HG02943 (cell line): ENCODE data around the gene SLC44A4.
"Not testable (repeated sequence)": the region's sequence is repeated elsewhere in the genome, so short reads cannot be mapped to it uniquely, and the experiment has no call there.

Experiments
- ATAC-seq: cut with Tn5 transposase; IDR thresholded peaks from one replicate; pipeline ENCODE4 v1.9.1; 2021; ENCODE audit warnings: mild to moderate bottlenecking, low read depth, moderate library complexity; ENCODE audit not compliant: unreplicated experiment

Gene SLC44A4

DNA sequence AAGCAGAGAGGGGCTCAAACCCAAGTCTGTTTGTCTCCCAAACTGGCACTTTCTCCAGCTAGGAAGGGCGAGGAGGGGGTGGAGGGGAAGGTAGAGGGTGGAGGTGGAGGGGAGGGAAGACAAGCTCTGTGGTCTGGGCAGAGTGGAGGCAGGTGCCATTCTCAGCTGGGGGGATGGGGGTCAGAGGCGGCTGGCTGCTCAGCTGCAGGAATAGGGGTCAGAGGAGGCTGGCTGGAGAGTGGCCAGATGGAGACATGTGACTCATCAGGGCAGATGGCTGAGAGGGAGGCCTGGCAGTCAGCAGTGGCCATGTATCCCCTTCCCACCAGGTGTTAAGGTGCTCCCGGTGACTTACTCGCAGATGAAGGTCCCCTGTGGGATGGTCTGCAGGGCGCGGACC lies 3.5 kb upstream of the SLC44A4 start:
- ATAC-seq: no peak

DNA sequence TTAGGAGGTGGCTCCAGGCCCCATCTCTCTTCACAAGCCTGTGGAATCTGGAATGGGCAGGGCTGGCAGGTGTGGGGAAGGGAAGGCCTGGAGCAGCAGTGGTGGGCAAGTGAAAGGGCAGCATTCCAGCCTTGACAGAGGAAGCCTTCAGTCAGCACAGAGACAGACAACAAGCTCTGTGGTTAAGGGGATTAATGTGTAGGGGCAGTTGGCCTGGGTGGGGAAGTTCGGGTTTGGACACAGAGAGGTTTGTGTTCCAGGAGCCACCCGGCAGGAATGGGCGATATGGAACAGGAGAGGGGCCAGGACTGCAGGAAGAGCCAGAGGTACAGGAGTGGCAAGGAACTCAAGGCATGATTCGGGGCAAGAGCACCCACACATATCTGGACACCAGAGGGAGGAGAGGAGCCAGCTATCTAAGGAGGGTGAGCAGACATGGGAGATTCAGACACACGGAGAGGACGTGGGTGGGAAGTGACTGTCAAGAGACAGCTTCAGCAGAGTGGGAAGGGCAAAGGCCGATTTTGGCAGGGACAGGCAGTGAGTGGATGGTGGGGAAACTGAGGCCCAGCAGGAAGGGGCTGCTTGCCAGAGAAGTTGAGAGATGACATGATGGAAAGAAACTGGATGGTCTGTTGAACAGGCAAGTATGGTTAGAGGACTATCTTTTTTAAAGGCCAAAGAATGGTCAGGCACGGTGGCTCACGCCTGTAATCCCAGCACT lies 2.5 kb upstream of the SLC44A4 start:
- no peak for ATAC-seq

DNA sequence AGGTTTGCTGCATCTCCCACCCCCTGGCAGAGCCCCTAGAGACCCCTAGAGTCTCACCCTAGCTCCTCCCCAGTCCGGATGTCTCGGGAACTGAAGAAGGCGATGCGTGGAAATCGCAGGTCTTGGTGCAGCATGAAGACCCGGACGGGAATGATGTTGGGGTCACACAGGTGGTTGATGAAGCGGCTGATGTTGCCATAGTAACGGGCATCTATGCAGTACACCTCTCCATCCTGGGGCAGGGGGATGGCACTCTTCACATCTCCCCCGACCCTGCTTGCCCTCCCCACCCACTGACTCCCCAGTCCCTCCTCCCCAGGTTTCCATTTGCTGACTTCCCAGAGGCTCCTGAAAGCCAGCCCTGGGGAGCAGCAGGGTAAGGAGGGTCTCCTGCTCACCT lies 1.8 kb upstream of the SLC44A4 start:
- no peak for ATAC-seq

DNA sequence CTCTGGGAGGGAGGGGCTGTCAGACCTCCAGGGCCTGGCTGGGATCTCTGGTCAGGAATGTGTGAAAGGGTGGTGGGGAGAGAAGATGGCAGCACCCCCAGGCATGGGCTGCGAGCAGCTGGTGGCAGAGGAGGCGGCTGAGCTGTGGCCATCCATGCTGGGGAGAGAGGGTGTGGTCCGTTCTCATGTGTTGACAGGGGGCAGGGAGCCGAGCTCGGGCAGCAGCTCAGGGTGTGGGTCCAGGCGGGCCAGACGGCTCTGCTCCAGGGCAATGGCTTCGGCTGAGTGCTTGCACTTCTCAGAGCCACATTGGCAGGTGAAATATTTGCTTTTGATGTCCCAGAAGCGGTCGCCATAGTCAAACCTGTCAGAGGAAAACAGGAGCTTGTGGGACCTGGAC lies 1.1 kb upstream of the SLC44A4 start:
- no peak for ATAC-seq

DNA sequence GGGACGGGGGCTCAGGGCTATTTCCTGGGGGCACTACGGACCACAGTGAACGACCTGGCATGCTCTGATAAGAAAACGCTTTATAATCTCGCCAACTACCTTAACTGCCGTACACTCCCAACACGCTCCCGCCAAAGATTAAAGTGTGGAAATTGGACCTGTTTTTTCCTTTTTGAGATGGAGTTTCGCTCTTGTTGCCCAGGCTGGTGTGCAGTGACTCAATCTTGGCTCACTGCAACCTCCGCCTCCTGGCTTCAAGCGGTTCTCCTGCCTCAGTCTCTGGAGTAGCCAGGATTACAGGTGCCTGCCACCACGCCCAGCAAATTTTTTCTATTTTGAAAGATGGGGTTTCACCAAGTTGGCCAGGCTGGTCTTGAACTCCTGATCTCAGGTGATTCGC lies 346 bp upstream of the SLC44A4 start:
- no peak for ATAC-seq

GRCh38 chr6:31878222-31878621 lies 575 bp downstream of the SLC44A4 start:
- no peak for ATAC-seq

DNA sequence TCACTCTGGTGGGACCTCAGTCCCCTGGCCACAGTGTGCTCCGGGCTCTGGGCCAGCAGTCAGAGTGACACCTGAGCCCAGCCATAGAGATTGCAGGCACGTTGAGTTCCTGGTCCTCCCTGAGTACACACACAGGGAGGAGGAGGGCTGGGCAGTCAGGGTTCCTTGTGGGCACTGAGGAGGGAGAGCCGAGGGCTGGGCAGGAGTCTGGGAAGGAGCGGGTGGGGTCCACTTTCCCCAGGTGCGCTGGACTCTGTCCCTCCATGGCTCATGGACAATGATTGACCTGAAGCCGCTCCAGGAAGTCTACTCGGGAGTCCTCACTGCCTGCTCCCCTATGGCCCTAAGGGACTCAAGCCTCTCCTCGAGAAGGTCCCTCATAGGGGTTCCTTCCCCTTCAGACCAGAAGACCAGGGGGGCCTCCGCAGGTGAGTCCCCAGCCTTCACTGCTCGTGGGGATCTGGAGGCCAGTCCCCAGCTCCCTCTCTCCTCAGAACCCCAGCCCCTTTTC lies 1.1 kb downstream of the SLC44A4 start:
- no peak for ATAC-seq

- no peak for ATAC-seq
These were observed 1.6 kb downstream of the SLC44A4 start for GRCh38 chr6:31877125-31877650.

DNA sequence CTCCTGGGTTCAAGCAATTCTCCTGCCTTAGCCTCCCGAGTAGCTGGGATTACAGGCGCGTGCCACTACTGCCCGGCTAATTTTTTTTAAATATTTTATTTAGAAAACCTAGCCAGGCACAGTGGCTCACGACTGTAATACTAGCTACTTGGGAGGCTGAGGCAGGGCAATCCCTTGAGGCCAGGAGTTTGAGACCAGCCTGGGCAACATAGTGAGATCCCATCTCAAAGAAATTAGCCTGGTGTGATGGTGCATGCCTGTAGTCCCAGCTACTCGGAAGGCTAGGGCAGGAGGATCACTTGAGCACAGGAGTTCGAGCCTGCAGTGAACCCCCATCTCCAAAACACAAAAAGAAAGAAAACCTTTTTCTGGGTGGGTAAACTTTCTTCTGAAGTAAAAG lies 2.4 kb downstream of the SLC44A4 start:
- ATAC-seq: no peak

DNA sequence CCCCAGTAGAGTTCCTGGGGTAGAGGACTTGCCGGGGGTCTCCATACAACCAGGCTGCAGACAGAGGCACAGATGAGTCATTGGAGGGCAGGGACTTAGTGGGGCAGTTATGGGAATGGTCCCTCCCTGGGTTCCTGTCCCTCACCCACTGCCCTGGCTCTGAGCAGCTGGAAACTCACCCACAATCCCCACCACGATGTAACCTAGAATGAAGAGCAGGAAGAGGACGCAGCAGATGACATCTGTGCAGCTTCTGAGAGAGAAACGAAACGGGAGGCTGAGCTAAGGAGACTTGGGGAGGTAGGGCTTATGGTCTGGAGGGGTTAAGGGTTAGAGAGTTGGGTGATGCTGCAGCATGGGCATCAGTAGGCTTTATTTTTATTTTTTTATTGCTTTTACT lies 2.9 kb downstream of the SLC44A4 start:
- ATAC-seq: no peak

GRCh38 chr6:31874836-31875572 lies 3.8 kb downstream of the SLC44A4 start:
- no peak for ATAC-seq

DNA sequence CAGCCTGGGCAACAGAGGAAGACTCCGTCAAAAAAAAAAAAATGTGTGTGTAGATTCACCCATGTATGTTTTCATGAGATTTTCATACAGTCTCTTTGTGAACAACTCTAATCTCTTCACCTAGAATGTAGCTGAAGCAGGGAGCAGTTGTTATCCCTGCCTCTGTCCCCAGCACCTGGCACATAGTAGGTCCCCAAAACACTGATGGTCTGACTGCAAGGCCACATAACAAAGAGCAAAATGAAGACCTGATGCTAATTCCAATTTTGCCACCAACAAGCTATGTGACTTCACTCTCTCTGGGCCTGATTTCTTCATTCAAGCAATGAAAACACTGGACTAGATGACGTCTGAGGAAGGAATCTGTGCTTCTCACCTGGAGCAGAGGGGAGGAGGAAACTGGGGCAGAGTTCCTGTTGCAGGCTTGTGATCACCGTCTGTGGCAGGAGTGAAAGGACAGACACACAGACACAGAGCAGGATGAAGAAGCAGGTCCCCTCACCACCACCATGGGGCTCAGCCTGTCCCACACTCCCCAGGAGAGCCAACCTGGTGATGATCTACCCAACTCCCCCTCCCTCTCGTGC lies 4.6 kb downstream of the SLC44A4 start:
- no peak for ATAC-seq

DNA sequence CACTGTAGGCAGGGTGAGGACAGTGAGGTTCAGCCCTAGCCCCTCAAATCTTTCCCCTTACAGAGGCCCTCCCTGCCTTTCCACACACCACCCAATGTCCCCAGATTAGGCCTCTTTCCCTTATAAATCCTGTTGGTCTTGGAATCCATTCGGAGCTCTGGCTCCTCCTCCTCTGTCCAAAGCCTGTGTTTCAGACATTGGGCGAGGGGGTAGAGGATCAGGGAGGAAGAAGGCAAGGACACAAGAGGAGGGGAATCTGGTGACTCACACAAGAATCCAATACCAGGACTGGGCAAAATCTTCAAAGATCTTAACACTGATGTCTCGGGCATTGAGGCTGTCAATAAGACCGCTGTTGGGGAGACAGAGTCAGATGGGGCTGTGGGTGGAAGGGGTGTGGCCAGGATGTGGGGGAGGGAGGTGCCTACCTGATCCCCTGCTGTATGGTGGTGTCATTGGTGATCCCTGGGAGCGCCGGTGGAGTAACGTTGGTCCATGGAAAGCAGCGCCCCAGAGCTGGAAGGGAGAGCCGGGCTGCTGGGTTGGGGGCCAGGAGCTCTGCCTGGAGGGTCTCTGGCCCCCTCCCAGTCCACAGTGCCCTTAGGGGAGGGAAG lies 7.6 kb downstream of the SLC44A4 start:
- no peak for ATAC-seq

- ATAC-seq: no peak
These were observed 8.3 kb downstream of the SLC44A4 start for GRCh38 chr6:31870385-31870921.

DNA sequence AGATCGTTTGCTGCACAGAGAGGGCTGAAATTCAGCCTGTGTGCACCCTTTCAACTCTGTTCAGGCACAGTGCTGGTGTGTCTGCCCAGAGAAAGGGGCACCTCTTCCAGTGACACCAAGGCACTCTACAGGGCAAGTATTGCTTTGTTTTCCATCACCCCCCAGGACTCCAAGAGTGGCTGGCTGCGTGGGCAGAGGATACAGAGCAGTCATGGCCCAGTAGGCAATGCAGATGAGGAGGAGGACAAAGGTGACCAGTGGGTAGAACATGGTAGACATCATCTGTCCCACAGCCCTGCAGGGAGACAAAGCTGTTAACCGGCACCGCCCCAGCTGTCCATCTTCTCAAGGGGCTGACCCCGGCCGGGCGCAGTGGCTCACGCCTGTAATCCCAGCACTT lies 9.5 kb downstream of the SLC44A4 start:
- ATAC-seq: no peak

GRCh38 chr6:31868658-31868971 lies 10.2 kb downstream of the SLC44A4 start:
- not testable (repeated sequence) for ATAC-seq

GRCh38 chr6:31865205-31866118 lies 13.3 kb downstream of the SLC44A4 start:
- no peak for ATAC-seq

DNA sequence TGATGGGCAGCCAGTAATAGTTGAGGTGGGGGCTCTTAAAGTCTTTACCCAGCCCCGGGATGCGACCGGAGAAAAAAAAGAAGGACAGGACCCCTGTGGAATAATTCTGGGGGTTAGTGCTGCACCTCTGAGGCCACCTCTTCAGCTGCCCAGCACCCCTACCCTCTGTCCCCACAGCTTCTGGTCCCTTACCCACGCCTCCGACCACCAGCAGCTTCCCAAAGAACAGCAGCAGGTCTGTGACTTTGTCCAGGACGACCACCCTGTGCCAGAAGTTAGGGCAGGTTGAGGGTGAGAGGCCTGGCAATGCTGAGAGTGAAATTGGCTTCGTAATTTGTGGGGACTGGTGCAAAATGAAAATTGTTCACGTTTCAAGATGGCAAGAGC lies 14.0 kb downstream of the SLC44A4 start:
- ATAC-seq: no peak

DNA sequence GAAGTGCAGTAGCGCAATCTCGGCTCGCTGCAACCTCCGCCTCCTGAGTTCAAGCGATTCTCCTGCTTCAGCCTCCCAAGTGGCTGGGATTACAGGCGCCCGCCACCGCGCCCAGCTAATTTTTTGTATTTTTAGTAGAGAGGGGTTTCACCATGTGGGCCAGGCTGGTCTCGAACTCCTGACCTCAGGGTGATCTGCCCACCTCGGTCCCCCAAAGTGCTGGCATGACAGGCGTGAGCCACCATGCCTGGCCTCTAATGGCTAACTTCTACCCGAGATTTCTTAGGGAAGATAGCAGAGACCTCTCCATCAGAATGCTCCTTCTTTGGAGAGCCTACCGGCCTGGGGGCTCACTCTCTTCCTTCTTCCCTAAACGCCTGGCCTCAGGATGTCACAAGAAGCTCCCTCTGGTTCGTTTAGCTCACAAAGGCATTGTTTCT lies 14.7 kb downstream of the SLC44A4 start:
- ATAC-seq: not testable (repeated sequence)
